GM10847 (cell line): ENCODE measurements around the gene CLCNKB.

Experiments used
- POLR2A ChIP-seq: IDR thresholded peaks from 2 replicates; pipeline ENCODE4 v1.6.1; 2011; ENCODE audit not compliant: insufficient read length; ENCODE audit errors: extremely low read depth

CLCNKB gene

DNA sequence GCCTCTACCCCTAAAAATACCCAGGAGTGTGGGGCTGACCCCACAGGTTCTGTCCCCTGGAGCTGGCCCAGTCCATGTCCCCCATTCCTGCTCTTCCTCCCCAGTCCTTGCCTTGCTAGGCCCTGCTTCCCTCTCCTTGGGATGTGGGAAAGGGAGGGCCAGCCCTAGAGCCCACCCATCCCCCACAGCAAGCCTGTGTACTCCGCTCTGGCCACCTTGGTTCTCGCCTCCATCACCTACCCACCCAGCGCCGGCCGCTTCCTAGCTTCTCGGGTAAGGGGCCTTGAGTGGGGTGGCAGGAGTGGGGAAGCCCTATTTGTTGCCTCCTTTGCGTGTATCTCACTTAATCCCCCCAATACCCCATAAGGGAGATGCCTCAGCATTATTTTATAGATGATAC lies 6.7 kb downstream of the CLCNKB start:
- TF ChIP-seq POLR2A, result no peak

- no peak for TF ChIP-seq POLR2A
Observed at GRCh38 chr1:16051039-16051438, 7.5 kb downstream of the CLCNKB start.

GRCh38 chr1:16053781-16054502 lies 10.4 kb downstream of the CLCNKB start:
- no peak for TF ChIP-seq POLR2A

DNA sequence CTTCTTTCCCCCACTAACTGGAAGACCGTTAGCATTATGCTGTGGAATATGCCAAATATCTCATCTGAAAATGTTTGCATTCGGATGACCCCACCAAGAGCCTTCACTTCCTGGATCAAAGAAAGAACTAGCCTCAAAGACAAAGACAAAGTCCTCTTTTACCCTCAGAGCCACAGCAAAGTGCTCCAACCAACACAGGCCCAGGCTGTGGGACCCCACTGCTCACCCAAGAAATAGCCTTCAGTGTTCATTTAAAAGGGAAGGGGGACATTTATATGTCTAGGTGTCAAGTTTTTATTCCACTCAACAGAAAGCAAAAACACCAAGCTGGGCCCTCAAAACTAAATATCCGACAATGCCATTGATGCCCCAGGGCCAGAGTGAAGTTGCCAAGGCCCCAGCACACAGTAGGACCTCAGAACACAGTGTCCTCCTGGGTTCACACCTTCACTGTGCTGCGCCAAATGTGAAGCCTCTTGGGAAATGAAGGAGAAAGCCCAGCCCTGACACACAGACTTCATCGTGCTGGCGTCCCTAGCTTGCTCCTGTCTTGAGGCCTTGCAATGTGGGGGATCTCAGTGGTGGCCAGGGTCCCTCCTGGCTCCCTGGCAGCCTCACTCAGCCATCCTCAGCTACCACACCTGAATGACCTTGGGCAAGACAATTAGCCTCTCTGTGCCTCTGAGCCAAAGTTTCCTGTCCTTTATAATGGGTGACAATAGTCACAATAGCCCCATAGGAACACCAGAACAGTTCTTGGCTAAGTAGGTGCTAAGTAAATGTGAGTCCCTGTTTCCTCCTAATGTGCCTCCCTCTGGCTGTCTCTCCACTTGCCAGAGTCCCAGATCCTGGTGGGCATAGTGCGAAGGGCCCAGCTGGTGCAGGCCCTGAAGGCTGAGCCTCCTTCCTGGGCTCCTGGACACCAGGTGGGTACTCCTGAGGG lies 11.3 kb downstream of the CLCNKB start:
- TF ChIP-seq POLR2A, result no peak

- TF ChIP-seq POLR2A, result no peak
Observed at GRCh38 chr1:16055613-16056520, 12.3 kb downstream of the CLCNKB start.

GRCh38 chr1:16061266-16061665 lies 17.7 kb downstream of the CLCNKB start:
- TF ChIP-seq POLR2A, result no peak

DNA sequence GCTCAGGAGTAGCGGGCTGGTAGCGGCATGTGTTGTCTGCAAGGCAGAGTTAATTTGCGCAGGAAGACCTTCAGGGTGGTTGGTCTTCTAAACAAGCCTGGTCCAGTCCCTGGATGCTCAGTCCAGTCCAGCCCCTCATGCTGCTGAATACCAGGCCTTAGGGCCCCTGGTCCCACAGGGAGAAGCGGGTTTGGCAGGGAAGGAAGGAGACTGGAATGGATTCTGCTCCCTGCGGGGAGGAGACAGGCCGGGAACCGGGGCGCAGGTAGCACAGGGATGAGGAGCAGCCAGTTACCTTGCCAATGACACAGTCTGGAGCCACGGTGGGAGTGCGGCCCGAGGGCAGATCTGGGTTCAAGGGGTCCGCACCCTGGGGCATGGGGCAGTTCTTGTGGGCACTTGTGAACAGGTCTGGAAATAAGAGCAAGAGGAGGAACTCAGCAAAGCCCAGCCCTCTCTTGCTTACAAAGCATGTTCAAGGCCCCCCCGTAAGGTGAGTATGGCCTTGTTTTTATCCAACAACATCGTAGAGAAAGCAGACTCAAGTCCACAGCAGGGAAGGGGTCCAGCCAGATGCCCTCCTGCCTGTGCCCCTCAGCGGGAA lies 19.7 kb downstream of the CLCNKB start:
- TF ChIP-seq POLR2A, result no peak

DNA sequence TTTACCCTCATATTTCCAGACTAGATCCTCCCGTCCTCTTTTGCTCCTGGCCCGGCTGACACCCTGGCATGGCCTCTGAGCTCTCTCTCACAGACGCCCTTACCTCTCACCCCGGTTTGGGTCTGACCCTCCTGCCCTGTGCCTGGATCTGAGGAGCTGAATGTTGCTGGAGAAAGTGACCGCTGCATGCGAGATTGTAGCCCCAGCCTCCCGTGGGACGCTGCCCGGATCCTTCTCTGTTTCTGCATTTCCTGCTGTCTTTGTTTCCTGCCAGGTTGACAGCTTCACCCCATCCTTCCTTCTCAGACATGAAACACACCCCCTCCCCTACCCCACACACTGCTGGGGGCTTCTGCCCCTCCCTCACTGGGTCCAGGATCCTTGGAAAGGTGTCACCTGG lies 20.3 kb downstream of the CLCNKB start:
- TF ChIP-seq POLR2A, result no peak

DNA sequence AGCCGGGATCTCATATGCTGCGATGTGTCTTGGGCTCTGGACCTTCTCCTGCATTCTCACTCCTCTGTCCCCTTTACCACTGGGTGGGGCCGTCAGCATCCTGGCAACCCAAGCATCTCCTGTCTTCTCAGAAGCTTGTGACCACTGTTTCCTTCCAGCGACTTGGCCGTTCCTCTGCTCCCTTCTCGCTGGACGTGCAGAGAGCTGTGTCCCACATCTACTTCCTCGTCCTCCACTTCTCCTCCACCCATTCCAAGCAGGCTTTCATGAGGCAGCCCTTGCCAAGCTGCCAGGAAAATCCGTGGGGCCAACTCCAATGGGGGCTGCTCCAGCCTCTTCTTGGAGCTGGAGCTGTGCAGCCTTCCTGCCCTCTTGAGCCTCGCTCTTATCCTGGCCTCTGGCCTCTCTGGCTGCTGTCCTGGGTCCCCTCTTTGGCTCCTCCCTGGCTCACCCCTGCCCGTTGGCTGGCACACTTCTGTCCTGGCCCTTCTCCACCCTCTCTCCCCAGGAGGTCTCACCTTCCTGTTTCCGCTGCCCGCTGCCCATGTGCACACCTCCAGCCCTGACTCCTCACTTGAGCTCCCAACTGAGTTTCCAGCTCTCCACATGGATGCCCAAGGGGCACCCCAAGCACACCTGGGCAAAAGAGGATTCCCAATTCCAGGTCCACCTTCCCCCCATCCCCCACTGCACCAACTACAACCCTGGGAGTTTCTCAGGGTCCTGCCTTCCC lies 21.1 kb downstream of the CLCNKB start:
- no peak for TF ChIP-seq POLR2A

- no peak for TF ChIP-seq POLR2A
Observed at GRCh38 chr1:16065269-16065576, 21.6 kb downstream of the CLCNKB start.

- TF ChIP-seq POLR2A, result no peak
Observed at GRCh38 chr1:16066245-16066644, 22.7 kb downstream of the CLCNKB start.

DNA sequence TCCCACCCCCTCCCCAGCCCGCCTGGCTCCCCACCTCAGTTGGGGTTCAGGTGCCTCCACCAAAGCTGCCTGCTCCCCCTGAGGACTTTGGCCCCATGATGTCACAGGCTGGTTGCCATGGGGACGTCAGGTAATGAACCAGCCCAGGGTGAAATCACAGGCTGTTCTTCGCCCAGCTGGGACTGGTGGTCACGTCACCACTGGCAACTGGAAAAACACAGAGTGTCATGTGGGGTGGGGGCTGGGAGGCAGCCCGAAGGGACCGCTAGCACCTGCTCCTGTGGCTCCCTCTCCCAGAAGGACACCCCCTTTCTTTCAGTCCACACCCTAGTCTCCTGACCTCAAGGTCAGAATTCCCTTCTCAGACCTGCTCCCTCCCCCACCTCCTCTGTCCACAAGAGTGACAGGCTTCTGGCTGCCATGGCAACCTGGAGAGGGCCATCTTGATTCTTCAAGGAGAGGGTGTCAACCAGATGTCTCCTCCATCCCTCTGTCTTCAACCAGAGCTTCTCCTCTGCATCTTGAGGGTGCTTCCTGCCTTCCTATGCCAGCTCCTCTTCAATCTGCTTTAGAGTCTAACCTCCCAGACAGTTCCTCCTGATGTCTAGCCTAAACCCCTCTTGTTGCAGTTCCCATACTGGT lies 23.7 kb downstream of the CLCNKB start:
- no peak for TF ChIP-seq POLR2A

GRCh38 chr1:16067933-16068332 lies 24.4 kb downstream of the CLCNKB start:
- no peak for TF ChIP-seq POLR2A
